Osteocyte (in vitro differentiated cells): Measurements from ENCODE around the gene HS6ST1. TPM values are rescaled to one million over a fixed set of nuclear protein-coding genes. Genes with fewer than 3 reads are reported as not detected.

Experiments
- DNase-seq: peaks from one replicate; pipeline ENCODE4 v3.0.0; 2021; ENCODE audit warnings: mixed read lengths; ENCODE audit not compliant: unreplicated experiment; ENCODE audit errors: extremely low spot score
- H3K27ac Mint-ChIP-seq: one replicate; pipeline ENCODE4 v1.8.0; 2021; ENCODE audit warnings: mild to moderate bottlenecking, mixed read lengths; ENCODE audit not compliant: unreplicated experiment
- H3K27me3 Mint-ChIP-seq: one replicate; pipeline ENCODE4 v1.8.0; 2021; ENCODE audit warnings: mixed read lengths; ENCODE audit not compliant: unreplicated experiment
- H3K36me3 Mint-ChIP-seq: one replicate; pipeline ENCODE4 v1.8.0; 2021; ENCODE audit warnings: mixed read lengths; ENCODE audit not compliant: unreplicated experiment
- H3K4me1 Mint-ChIP-seq: one replicate; pipeline ENCODE4 v1.8.0; 2021; ENCODE audit warnings: mixed read lengths; ENCODE audit not compliant: unreplicated experiment
- H3K4me3 Mint-ChIP-seq: one replicate; pipeline ENCODE4 v1.8.0; 2021; ENCODE audit warnings: mild to moderate bottlenecking, moderate library complexity, mixed read lengths; ENCODE audit not compliant: unreplicated experiment
- H3K9me3 Mint-ChIP-seq: one replicate; pipeline ENCODE4 v1.8.0; 2021; ENCODE audit warnings: mixed read lengths; ENCODE audit not compliant: unreplicated experiment
- CTCF ChIP-seq: fragments of 200-600 bp; sonication (generic); IDR thresholded peaks from 2 replicates; pipeline ENCODE4 v1.5.0; 2021; ENCODE audit warnings: antibody characterized with exemption, mild to moderate bottlenecking, moderate library complexity
- total RNA-seq: library from RNA; stranded (reverse); gene quantifications from 2 replicates; pipeline ENCODE4 v1.2.1, GENCODE V29; 2021

Gene HS6ST1
- total RNA-seq, 1 donor from 2014 or later, result 43.0 TPM

- H3K4me3 Mint-ChIP-seq, result no peak overlapping the region
- TF ChIP-seq CTCF, result no peak
- H3K27ac Mint-ChIP-seq, result no peak overlapping the region
- no peaks in the 10 kb centered on the region for H3K36me3 Mint-ChIP-seq
- H3K9me3 Mint-ChIP-seq, result no peaks in the 10 kb centered on the region
- no peaks in the 10 kb centered on the region for H3K4me1 Mint-ChIP-seq
- DNase-seq, result no peak
- H3K27me3 Mint-ChIP-seq, result no peaks in the 10 kb centered on the region
These were observed 102.6 kb downstream of the HS6ST1 start for GRCh38 chr2:128215897-128216642.

Other genes with a start within 250 kb of the HS6ST1 start
- gene UGGT1, start 227.7 kb downstream of the HS6ST1 start, total RNA-seq, result 43.7 and 43.8 TPM in 2 replicates